Fibroblast of skin of back (primary cell): Measurements from ENCODE around the gene GANAB.
"Not testable (repeated sequence)": the region's sequence is repeated elsewhere in the genome, so short reads cannot be mapped to it uniquely, and the experiment has no call there.

Source experiments
- DNase-seq: peaks from one replicate; pipeline ENCODE4 v3.0.0-alpha.2; 2013

Gene GANAB

DNA sequence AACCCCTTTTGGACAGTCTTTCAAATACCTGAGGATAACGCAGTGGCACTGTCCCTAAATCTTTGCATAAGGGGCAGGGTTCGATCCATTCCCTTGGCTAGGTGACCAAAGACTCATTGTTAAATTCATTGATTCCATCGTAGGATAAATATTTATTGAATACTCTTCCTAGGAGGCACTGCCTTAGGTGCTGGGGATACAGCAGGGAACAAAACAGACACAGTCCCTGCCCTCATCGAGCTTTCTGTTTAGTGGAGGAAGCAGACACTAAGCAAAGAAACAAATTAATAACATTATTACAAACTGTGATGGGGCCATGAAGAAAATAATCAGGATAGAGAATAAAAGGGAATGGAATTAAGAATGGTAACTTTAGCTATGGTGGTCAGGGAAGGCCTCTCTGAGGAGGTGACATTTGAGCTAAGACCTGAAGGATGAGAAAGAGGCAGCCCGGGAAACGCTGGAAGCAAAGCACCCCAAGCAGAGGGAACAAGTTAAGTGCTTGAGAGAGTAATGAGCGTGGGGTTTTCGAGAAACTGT lies 25.3 kb downstream of the GANAB start:
- DNase-seq, result no peak

- not testable (repeated sequence) for DNase-seq
Observed at GRCh38 chr11:62616957-62617356, 29.5 kb downstream of the GANAB start.

DNA sequence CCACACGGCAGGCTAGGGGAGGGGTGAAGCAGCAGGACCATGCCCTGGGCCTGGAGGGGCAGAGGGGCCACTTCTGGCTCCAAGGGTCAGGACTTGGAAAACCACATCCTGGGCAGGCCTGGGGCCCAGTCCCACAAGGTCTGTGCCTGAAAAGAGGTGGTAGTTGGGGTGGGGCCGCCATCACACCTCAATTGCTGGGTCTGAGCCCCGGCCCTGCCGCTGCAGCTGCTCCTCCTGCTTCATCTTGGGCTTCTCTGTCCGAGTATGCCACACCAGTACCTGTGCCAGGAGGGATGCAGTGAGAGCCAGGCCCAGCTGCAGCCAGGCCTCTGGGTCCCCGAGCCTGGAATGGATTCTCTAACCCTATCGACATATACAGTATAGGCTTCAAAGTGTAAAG lies 30.9 kb downstream of the GANAB start:
- no peak for DNase-seq

- DNase-seq, result no peak
Observed at GRCh38 chr11:62614275-62614674, 32.1 kb downstream of the GANAB start.

- DNase-seq, result no peak
Observed at GRCh38 chr11:62613291-62613778, 33.1 kb downstream of the GANAB start.

DNA sequence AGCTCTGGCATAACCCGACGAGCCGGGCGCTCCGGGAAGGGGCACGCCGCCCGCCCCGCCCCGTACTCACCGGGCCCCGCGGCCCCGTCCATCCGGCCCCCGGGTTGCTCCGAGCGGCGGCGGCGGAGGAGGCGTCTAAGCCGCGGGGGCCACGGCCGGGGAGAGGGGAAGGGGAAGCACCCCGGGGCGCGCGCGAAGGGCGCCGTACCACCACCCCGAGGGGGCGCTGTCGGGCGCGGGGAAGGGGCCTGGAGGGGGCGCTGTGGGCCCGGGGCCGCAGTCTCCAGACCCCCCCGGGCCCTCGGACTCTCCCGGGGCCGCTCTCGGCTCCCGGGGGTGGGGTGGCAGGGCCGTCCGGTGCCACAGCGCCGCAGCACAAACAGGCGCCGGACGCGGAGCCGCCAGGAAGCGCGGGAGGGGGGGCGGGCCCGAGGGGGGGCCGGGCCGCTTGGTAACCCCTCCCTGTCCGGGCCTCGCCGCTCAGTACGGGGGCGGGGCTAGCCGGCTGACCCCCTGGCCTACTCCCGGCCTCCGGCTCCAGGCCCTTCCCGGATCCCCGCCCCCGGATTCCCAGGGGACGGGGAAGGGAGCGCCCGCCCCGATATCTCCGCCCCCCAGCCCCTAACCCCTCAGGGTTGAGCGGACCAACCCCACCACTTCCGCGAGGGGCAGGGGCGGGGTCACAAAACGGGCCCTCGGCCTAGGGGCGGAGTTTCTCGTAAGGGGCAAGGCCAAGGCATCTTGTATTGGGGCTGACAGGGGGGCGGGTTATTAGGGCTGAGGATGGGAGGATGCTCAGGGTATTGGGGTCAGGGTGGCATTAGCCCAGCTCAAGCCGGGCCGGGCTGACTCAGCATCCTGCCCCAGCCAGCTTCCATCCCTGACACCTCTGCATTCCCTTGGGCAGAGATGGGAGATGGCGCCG lies 33.8 kb downstream of the GANAB start, which contains the start of the genes EML3 and ROM1:
Gene EML3, minus strand, starts transcription at position 410 of the 925 bp plus-strand sequence. Its CDS starts 318 bp downstream, at position 92.
Gene ROM1, plus strand, starts transcription at position 892 of the 925 bp plus-strand sequence. Its CDS starts 25 bp downstream, at position 917.
- DNase-seq, result peak; percentile 84

DNA sequence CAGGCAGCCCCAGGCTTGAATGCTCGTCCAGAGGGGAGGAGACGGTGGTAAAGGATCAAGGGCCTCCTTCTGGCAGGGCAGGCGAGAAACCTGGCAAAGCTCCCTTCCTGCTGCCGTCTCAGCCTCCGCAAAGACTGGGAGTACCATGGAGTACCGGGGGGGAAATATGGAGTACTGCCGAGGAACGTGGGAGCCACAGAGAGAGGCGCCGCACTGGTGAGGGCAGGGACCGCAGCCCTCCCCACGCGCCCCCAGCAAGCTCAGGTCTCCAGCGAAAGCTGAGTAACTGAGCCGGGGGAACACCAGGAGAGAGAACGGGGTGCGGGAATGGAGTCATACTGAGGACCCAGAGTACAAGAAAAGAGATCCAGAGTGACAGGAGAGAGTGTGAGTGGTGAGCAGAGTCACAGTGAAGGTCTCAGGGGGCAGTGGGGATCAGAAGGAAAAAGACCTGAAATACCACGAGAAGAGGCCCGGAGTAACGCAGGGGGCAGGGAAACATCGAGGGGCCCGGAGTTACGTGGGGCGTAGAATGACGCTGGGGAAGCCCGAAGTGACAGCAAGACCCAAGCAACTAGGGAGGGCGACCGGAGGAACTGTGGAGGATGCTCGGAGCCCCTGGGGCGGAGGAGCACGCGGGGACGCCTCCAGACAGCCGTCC lies 34.6 kb downstream of the GANAB start:
- peak; percentile 52 for DNase-seq

GRCh38 chr11:62610814-62611704 lies 35.4 kb downstream of the GANAB start:
- no peak for DNase-seq

GRCh38 chr11:62610403-62610802 lies 36.0 kb downstream of the GANAB start:
- DNase-seq, result no peak

GRCh38 chr11:62608776-62609175 lies 37.6 kb downstream of the GANAB start:
- no peak for DNase-seq

DNA sequence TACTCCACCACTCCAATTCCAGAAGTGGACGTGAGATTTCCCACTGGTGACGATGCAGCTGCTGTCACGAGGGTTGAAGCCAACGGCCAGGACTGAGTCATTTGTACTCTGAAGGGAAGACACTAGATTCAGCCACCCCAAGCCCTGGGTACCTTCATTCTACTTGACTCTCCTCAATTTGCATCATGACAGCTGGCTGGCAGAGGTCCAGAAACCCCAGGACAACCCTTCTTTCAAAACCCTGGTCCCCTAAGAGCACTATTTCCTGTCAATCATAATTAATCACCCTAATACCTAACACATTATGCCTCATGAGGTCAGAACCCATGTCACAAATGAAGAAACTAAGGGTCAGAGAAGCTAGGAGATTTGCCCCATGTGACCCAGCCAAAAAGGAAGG lies 38.7 kb downstream of the GANAB start:
- DNase-seq, result no peak

DNA sequence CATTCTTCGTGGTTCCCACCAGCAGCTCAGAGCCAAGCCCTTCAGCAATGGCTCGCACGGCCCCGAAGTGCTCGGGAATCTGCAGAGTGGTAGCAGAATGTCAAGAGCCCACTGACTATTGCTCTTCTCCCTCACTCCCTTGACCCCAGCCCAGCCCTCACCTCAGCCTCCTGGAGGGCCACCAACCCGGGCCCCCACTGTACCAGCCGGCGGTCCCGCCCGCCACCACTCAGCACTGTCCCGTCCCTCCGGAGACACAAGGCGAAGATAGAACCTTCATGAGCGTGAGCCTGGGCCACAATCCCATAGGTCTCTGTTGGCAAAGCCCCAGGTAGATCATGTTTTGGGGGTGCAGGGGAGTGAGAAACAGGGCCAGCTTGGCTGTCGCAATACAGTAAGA lies 40.5 kb downstream of the GANAB start:
- no peak for DNase-seq

DNA sequence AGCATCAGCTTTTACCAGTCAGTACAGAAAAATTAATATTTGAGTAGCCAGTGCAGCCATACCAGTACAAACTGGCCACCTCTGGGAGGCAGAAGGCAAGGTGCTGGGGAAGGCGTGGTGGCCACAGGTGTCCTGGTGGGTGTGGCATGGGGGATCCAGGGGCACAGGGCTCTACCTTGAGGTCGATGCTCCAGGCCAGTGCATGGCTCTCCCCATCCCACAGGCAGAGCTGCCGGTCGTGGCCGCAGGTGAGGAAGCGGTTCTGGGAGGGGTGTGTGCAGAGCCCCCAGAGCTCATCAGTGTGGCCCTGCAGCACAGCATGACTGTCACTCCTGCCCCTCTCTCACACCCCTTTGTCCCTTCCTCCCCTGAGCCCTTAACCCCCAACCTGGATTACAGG lies 40.9 kb downstream of the GANAB start:
- no peak for DNase-seq

- DNase-seq, result no peak
Observed at GRCh38 chr11:62604460-62605120, 41.8 kb downstream of the GANAB start.

GRCh38 chr11:62603776-62604299 lies 42.6 kb downstream of the GANAB start:
- DNase-seq, result no peak

DNA sequence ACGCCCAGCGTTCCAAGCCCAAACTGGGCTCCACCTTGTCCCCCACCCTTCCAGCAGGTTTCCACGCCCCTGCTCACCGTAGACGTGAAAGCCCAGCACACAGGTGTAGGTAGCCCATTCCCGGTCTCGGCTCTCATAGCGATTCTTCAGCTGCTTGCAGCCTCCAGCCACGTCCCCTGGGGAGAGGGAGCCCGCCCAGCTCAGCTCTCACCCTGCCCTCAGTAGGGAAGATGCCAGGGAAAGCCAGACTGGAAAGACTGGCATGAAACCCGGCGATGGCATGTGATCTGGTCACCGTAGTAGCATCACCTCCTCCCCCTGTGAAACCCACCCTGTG lies 43.4 kb downstream of the GANAB start:
- no peak for DNase-seq

DNA sequence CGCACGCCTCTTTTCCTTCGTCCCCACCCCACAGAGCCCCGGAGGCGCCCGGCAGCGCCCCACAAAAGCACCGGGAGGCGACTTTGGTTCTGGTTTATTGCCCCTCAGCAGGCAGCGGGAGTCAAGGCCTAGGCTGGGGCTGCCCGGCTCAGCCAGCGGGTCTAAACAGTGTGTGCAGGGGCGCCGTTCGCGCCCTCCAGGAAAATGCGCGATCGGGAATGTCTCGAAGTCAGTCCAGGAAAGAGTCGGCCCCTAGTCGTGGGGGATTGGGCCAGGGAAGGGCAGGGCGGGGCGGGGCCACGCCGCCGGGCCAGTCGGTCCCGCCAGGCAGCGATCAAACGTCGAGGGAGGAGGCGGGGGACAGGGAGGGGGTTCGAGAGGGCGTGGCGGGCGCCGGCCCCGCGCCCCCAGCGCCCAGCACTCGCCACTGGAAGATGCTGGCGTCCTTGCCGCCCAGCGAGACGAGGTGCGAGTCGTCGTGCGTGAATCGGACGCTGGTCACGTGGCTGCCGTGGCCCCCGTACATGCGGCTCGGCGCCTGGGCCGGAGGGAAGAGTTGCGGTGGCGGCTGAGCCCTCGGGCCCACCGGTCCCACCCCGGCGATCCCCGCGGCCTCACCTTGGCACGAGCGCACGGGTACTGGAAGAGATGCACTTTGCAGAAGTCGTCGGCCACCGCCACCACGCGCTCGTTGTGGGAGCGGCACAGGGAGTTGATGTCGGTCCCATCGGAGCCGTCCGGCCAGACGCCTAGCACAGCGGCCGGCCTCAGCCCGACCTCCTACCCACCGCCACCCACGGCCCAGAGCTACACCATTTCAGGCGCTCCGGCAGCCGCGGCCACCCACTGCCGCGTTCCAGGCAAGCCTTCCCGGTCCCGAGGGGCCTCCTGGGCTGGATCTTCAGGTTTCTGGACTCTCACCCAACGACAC lies 44.0 kb downstream of the GANAB start:
- DNase-seq, result peak; percentile 61

DNA sequence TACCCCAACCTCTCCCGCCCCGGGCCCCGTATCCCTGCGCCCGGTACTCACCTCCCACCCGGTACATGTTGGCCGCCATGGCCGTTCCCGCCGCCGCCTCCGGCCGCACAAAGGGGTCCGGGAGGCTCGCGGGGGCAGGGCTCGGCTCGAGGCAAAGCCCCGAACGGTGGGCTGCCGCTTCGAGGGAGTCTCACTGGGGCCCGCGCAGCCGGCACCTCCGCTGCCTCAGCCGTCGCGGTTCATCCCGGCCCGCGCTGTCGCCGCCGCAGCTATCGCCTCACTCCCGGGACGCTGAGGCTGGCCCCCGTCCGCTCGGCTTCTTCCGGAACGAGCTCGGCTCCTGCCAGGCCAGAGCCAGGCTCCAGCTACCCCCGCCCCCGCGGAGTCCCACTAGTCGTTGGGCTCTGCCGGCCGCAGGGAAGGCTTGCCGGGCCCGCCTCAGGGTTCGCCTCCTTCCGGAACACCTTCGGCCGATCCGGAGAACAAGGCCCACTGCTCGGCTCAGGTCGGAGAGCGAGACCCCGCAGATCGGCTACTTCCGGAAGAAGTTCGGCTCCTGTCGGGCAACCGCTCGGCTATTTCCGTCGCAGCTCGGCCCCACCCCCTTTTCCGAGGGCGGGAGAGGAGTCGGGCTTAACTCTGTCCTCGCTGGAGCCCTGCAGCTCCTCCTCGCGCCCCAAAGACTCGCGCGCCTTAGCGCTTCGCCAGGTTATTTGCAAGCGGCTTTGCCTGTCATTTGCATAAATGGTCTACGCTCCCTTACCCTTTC lies 44.9 kb downstream of the GANAB start, which contains the start of gene MTA2:
Gene MTA2, minus strand, starts transcription at position 494 of the 769 bp plus-strand sequence. Its CDS starts 415 bp downstream, at position 79.
- DNase-seq, result peak; percentile 96

- DNase-seq, result no peak
Observed at GRCh38 chr11:62601122-62601371, 45.4 kb downstream of the GANAB start.
